ENCODE measurements around the gene C4orf54.

C4orf54 gene

GRCh38 chr4:99677161-99677560, 19.5 kb upstream of the C4orf54 start:
- Histone ChIP-seq H3K4me1 (ENCODE audit: control insufficient read depth in 1 of 2, insufficient read depth in 2 of 2, low read length in 2 of 2) (no peaks in the 10 kb centered on the region), H3K27me3 (ENCODE audit: control insufficient read depth in 1 of 2, insufficient read depth in 2 of 2, low read length in 2 of 2) (no peaks in the 10 kb centered on the region), H3K9me3 (ENCODE audit: control insufficient read depth in 1 of 2, low read length in 2 of 2) (no peaks in the 10 kb centered on the region), H3K27ac (ENCODE audit: low read depth, low read length) (no peak overlapping the region), H3K4me3 (ENCODE audit: low read depth in 1 of 2, low read length in 2 of 2) (no peak overlapping the region), H3K9ac (ENCODE audit: low read depth in 1 of 2, low read length in 2 of 2) (no peak overlapping the region), H3K36me3 (ENCODE audit: control insufficient read depth in 1 of 2, insufficient read depth in 2 of 2, low read length in 2 of 2) (no peaks in the 10 kb centered on the region)

- Histone ChIP-seq H3K4me1 (ENCODE audit: control insufficient read depth in 1 of 2, insufficient read depth in 2 of 2, low read length in 2 of 2) (no peaks in the 10 kb centered on the region), H3K9ac (ENCODE audit: low read depth in 1 of 2, low read length in 2 of 2) (no peak overlapping the region), H3K36me3 (ENCODE audit: control insufficient read depth in 1 of 2, insufficient read depth in 2 of 2, low read length in 2 of 2) (no peaks in the 10 kb centered on the region), H3K27ac (ENCODE audit: low read depth, low read length) (no peak overlapping the region), H3K4me3 (ENCODE audit: low read depth in 1 of 2, low read length in 2 of 2) (no peak overlapping the region), H3K9me3 (ENCODE audit: control insufficient read depth in 1 of 2, low read length in 2 of 2) (no peaks in the 10 kb centered on the region), H3K27me3 (ENCODE audit: control insufficient read depth in 1 of 2, insufficient read depth in 2 of 2, low read length in 2 of 2) (no peaks in the 10 kb centered on the region)
Observed at GRCh38 chr4:99670409-99671073, 12.9 kb upstream of the C4orf54 start.

GRCh38 chr4:99669084-99669483, 11.5 kb upstream of the C4orf54 start:
- no peak overlapping the region for H3K9ac ChIP-seq (ENCODE audit: low read depth in 1 of 2, low read length in 2 of 2)
- H3K4me3 ChIP-seq (ENCODE audit: low read depth in 1 of 2, low read length in 2 of 2) = no peak overlapping the region
- H3K27me3 ChIP-seq (ENCODE audit: control insufficient read depth in 1 of 2, insufficient read depth in 2 of 2, low read length in 2 of 2) = no peaks in the 10 kb centered on the region
- no peaks in the 10 kb centered on the region for H3K4me1 ChIP-seq (ENCODE audit: control insufficient read depth in 1 of 2, insufficient read depth in 2 of 2, low read length in 2 of 2)
- no peaks in the 10 kb centered on the region for H3K36me3 ChIP-seq (ENCODE audit: control insufficient read depth in 1 of 2, insufficient read depth in 2 of 2, low read length in 2 of 2)
- H3K9me3 ChIP-seq (ENCODE audit: control insufficient read depth in 1 of 2, low read length in 2 of 2) = no peaks in the 10 kb centered on the region
- H3K27ac ChIP-seq (ENCODE audit: low read depth, low read length) = no peak overlapping the region

GRCh38 chr4:99668472-99668871, 10.8 kb upstream of the C4orf54 start:
- Histone ChIP-seq H3K27me3 (ENCODE audit: control insufficient read depth in 1 of 2, insufficient read depth in 2 of 2, low read length in 2 of 2) (no peaks in the 10 kb centered on the region), H3K27ac (ENCODE audit: low read depth, low read length) (no peak overlapping the region), H3K9me3 (ENCODE audit: control insufficient read depth in 1 of 2, low read length in 2 of 2) (no peaks in the 10 kb centered on the region), H3K9ac (ENCODE audit: low read depth in 1 of 2, low read length in 2 of 2) (no peak overlapping the region), H3K36me3 (ENCODE audit: control insufficient read depth in 1 of 2, insufficient read depth in 2 of 2, low read length in 2 of 2) (no peaks in the 10 kb centered on the region), H3K4me3 (ENCODE audit: low read depth in 1 of 2, low read length in 2 of 2) (no peak overlapping the region), H3K4me1 (ENCODE audit: control insufficient read depth in 1 of 2, insufficient read depth in 2 of 2, low read length in 2 of 2) (no peaks in the 10 kb centered on the region)

- H3K27ac ChIP-seq (ENCODE audit: low read depth, low read length) = no peak overlapping the region
Observed at GRCh38 chr4:99665983-99666382, 8.4 kb upstream of the C4orf54 start.

GRCh38 chr4:99664716-99665115, 7.1 kb upstream of the C4orf54 start:
- Histone ChIP-seq H3K4me1 (ENCODE audit: control insufficient read depth in 1 of 2, insufficient read depth in 2 of 2, low read length in 2 of 2) (no peaks in the 10 kb centered on the region), H3K27ac (ENCODE audit: low read depth, low read length) (no peak overlapping the region), H3K9ac (ENCODE audit: low read depth in 1 of 2, low read length in 2 of 2) (no peak overlapping the region), H3K36me3 (ENCODE audit: control insufficient read depth in 1 of 2, insufficient read depth in 2 of 2, low read length in 2 of 2) (no peaks in the 10 kb centered on the region), H3K4me3 (ENCODE audit: low read depth in 1 of 2, low read length in 2 of 2) (no peak overlapping the region), H3K27me3 (ENCODE audit: control insufficient read depth in 1 of 2, insufficient read depth in 2 of 2, low read length in 2 of 2) (no peaks in the 10 kb centered on the region), H3K9me3 (ENCODE audit: control insufficient read depth in 1 of 2, low read length in 2 of 2) (no peaks in the 10 kb centered on the region)

More at GRCh38 chr4:99665983-99666382, 8.4 kb upstream of the C4orf54 start:
- H3K4me3 ChIP-seq (ENCODE audit: low read depth in 1 of 2, low read length in 2 of 2) = no peak overlapping the region
- H3K9ac ChIP-seq (ENCODE audit: low read depth in 1 of 2, low read length in 2 of 2) = no peak overlapping the region
- H3K9me3 ChIP-seq (ENCODE audit: control insufficient read depth in 1 of 2, low read length in 2 of 2) = no peaks in the 10 kb centered on the region
- H3K4me1 ChIP-seq (ENCODE audit: control insufficient read depth in 1 of 2, insufficient read depth in 2 of 2, low read length in 2 of 2) = no peaks in the 10 kb centered on the region
- no peaks in the 10 kb centered on the region for H3K36me3 ChIP-seq (ENCODE audit: control insufficient read depth in 1 of 2, insufficient read depth in 2 of 2, low read length in 2 of 2)
- no peaks in the 10 kb centered on the region for H3K27me3 ChIP-seq (ENCODE audit: control insufficient read depth in 1 of 2, insufficient read depth in 2 of 2, low read length in 2 of 2)

- Histone ChIP-seq H3K4me3 (ENCODE audit: low read depth in 1 of 2, low read length in 2 of 2) (no peak overlapping the region), H3K9ac (ENCODE audit: low read depth in 1 of 2, low read length in 2 of 2) (no peak overlapping the region), H3K36me3 (ENCODE audit: control insufficient read depth in 1 of 2, insufficient read depth in 2 of 2, low read length in 2 of 2) (no peaks in the 10 kb centered on the region), H3K4me1 (ENCODE audit: control insufficient read depth in 1 of 2, insufficient read depth in 2 of 2, low read length in 2 of 2) (no peaks in the 10 kb centered on the region), H3K27me3 (ENCODE audit: control insufficient read depth in 1 of 2, insufficient read depth in 2 of 2, low read length in 2 of 2) (no peaks in the 10 kb centered on the region), H3K27ac (ENCODE audit: low read depth, low read length) (no peak overlapping the region), H3K9me3 (ENCODE audit: control insufficient read depth in 1 of 2, low read length in 2 of 2) (no peaks in the 10 kb centered on the region)
Observed at GRCh38 chr4:99661907-99662306, 4.3 kb upstream of the C4orf54 start.

- H3K27ac ChIP-seq (ENCODE audit: low read depth, low read length) = no peak overlapping the region
- no peaks in the 10 kb centered on the region for H3K36me3 ChIP-seq (ENCODE audit: control insufficient read depth in 1 of 2, insufficient read depth in 2 of 2, low read length in 2 of 2)
- H3K9ac ChIP-seq (ENCODE audit: low read depth in 1 of 2, low read length in 2 of 2) = no peak overlapping the region
- no peak overlapping the region for H3K4me3 ChIP-seq (ENCODE audit: low read depth in 1 of 2, low read length in 2 of 2)
- no peaks in the 10 kb centered on the region for H3K9me3 ChIP-seq (ENCODE audit: control insufficient read depth in 1 of 2, low read length in 2 of 2)
- no peaks in the 10 kb centered on the region for H3K27me3 ChIP-seq (ENCODE audit: control insufficient read depth in 1 of 2, insufficient read depth in 2 of 2, low read length in 2 of 2)
- no peaks in the 10 kb centered on the region for H3K4me1 ChIP-seq (ENCODE audit: control insufficient read depth in 1 of 2, insufficient read depth in 2 of 2, low read length in 2 of 2)
Observed at GRCh38 chr4:99658666-99659065, 1.0 kb upstream of the C4orf54 start.

- Histone ChIP-seq H3K27ac (ENCODE audit: low read depth, low read length) (no peak overlapping the region), H3K9ac (ENCODE audit: low read depth in 1 of 2, low read length in 2 of 2) (no peak overlapping the region), H3K36me3 (ENCODE audit: control insufficient read depth in 1 of 2, insufficient read depth in 2 of 2, low read length in 2 of 2) (no peaks in the 10 kb centered on the region), H3K9me3 (ENCODE audit: control insufficient read depth in 1 of 2, low read length in 2 of 2) (no peaks in the 10 kb centered on the region), H3K4me3 (ENCODE audit: low read depth in 1 of 2, low read length in 2 of 2) (no peak overlapping the region), H3K27me3 (ENCODE audit: control insufficient read depth in 1 of 2, insufficient read depth in 2 of 2, low read length in 2 of 2) (no peaks in the 10 kb centered on the region), H3K4me1 (ENCODE audit: control insufficient read depth in 1 of 2, insufficient read depth in 2 of 2, low read length in 2 of 2) (no peaks in the 10 kb centered on the region)
Observed at GRCh38 chr4:99655308-99656081, 2.1 kb downstream of the C4orf54 start.

- H3K27ac ChIP-seq (ENCODE audit: low read depth, low read length) = no peak overlapping the region
Observed at GRCh38 chr4:99654361-99654761, 3.3 kb downstream of the C4orf54 start.

More at GRCh38 chr4:99654361-99654761, 3.3 kb downstream of the C4orf54 start:
- H3K27me3 ChIP-seq (ENCODE audit: control insufficient read depth in 1 of 2, insufficient read depth in 2 of 2, low read length in 2 of 2) = no peaks in the 10 kb centered on the region
- H3K4me1 ChIP-seq (ENCODE audit: control insufficient read depth in 1 of 2, insufficient read depth in 2 of 2, low read length in 2 of 2) = no peaks in the 10 kb centered on the region
- H3K9ac ChIP-seq (ENCODE audit: low read depth in 1 of 2, low read length in 2 of 2) = no peak overlapping the region
- H3K36me3 ChIP-seq (ENCODE audit: control insufficient read depth in 1 of 2, insufficient read depth in 2 of 2, low read length in 2 of 2) = no peaks in the 10 kb centered on the region
- H3K4me3 ChIP-seq (ENCODE audit: low read depth in 1 of 2, low read length in 2 of 2) = no peak overlapping the region
- no peaks in the 10 kb centered on the region for H3K9me3 ChIP-seq (ENCODE audit: control insufficient read depth in 1 of 2, low read length in 2 of 2)
